ENCODE measurements around the gene MED13L. TPM values are rescaled to one million over a fixed set of nuclear protein-coding genes. Genes with fewer than 3 reads are reported as not detected.

MED13L gene
- polyA plus RNA-seq, 1 of the 3 experiments (the other 2 are of a cell fraction), result 17.1 TPM

DNA sequence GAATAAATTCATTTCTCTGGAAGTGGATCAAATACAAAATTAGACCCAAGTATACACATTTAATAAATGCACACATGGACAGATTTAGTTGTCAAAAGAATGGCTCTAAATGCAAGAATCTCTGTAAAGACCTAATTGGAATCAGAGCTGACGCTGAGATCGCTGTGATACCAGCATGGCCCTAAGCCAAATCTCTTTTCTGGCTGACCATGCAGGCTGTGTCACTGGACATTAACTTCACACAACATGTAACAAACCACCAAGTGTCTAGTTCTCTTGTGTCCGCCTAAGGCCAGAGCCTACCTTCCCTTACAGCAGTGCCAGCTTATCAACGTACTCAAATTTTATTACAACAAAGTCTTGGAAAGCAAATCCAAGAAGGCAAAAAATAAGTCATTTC is 127.5 kb downstream of the MED13L start:
- H3K9me3 ChIP-seq, result no peaks in the 10 kb centered on the region
- peak; percentile 54 for DNase-seq
- WGBS (ENCODE audit: low lambda C conversion rate), result 30% methylated on average over 4 of the region's 4 CpGs
- CTCF ChIA-PET, result interaction anchor here (1.0 to 2.0 kb wide), 3 partner anchors 9 to 547 kb away, joined by 3 to 10 read pairs (median 4); no protein-coding TSS in a partner anchor
- POLR2A ChIA-PET, result no interaction called here
- no peaks in the 10 kb centered on the region for H3K36me3 ChIP-seq (replicated peaks in 1 of 2; ENCODE audit: control insufficient read depth in 1 of 2, insufficient read depth in 2 of 2, low read length in 1 of 2)
- H3K27me3 ChIP-seq (ENCODE audit: insufficient read depth), result no peaks in the 10 kb centered on the region
- H3K4me1 ChIP-seq (ENCODE audit: control insufficient read depth in 1 of 2, insufficient read depth in 2 of 2, low read depth in 1 of 2, low read length in 1 of 2), result peaks cover 32 to 49% of the 10 kb centered on the region in 2 experiments
- peaks cover 97% of the 10 kb centered on the region for H4K20me1 ChIP-seq (ENCODE audit: insufficient read depth)
- H2AFZ ChIP-seq (ENCODE audit: low read depth), result no peak overlapping the region
- peaks cover 42% of the 10 kb centered on the region for H3F3A ChIP-seq (replicated peaks; ENCODE audit: insufficient read depth)
- H3K27ac ChIP-seq (ENCODE audit: low read depth in 2 of 2, low read length in 1 of 2), result peak overlapping the region; percentile 60 to 82
- TF ChIP-seq FOXM1 (IDR thresholded peaks at IDR 0.05; ENCODE audit: low read depth) (no peak), NFIC (IDR thresholded peaks at IDR 0.05; ENCODE audit: borderline replicate concordance) (peak; percentile 98), TAF1 (IDR thresholded peaks at IDR 0.05; ENCODE audit: borderline replicate concordance, low read depth, low read length) (no peak), FOXJ3 (CRISPR knock-in tag; IDR thresholded peaks at IDR 0.05) (peak; percentile 71), MEF2A (IDR thresholded peaks at IDR 0.05; ENCODE audit: borderline replicate concordance, low read depth) (no peak), CHD2 (IDR thresholded peaks at IDR 0.05; ENCODE audit: low read length, partially characterized antibody) (peak; percentile 71), RAD21 (IDR thresholded peaks at IDR 0.05; ENCODE audit: low read length) (peak; percentile 34), TCF12 (IDR thresholded peaks at IDR 0.05) (peak; percentile 89), PBX3 (IDR thresholded peaks at IDR 0.05) (peak; percentile 89), RFX5 (IDR thresholded peaks at IDR 0.05; ENCODE audit: low read length) (no peak), POLR2AphosphoS5 (IDR thresholded peaks at IDR 0.05; ENCODE audit: low read depth, low read length) (peak; percentile 67; the same call in 1 of the 2 replicates), REST (IDR thresholded peaks at IDR 0.05; ENCODE audit: low read depth, low read length) (no peak), TEAD4 (IDR thresholded peaks at IDR 0.05; ENCODE audit: borderline replicate concordance, insufficient read depth) (peak; percentile 64; the same call in 1 of the 2 replicates), NRF1 (IDR thresholded peaks at IDR 0.05; ENCODE audit: low read depth, low read length) (no peak), SIN3A (IDR thresholded peaks at IDR 0.05; ENCODE audit: borderline replicate concordance, low read depth, low read length) (0 out of 2 replicates have a peak, but pooled peaks have one; percentile 74), EP300 (IDR thresholded peaks at IDR 0.05; ENCODE audit: borderline replicate concordance in 1 of 2, low read depth in 1 of 2, low read length in 1 of 2) (peak; percentile 70 to 94; a peak in 3 of 4 replicates), RCOR1 (IDR thresholded peaks at IDR 0.05; ENCODE audit: low read length) (peak; percentile 95), MXI1 (IDR thresholded peaks at IDR 0.05; ENCODE audit: low read depth, low read length) (peak; percentile 90), SMC3 (IDR thresholded peaks at IDR 0.05; ENCODE audit: low read depth, low read length) (peak; percentile 20; the same call in 1 of the 2 replicates), ELF1 (IDR thresholded peaks at IDR 0.05) (no peak), FOSL2 (IDR thresholded peaks at IDR 0.05; ENCODE audit: borderline replicate concordance, low read depth) (no peak), RXRA (IDR thresholded peaks at IDR 0.05; ENCODE audit: borderline replicate concordance, low read depth) (no peak), GATA2 (CRISPR knock-in tag; IDR thresholded peaks at IDR 0.05) (peak; percentile 97), JUND (IDR thresholded peaks at IDR 0.05) (peak; percentile 40; the same call in 1 of the 2 replicates)
- TF ChIP-seq, protein P1, sequence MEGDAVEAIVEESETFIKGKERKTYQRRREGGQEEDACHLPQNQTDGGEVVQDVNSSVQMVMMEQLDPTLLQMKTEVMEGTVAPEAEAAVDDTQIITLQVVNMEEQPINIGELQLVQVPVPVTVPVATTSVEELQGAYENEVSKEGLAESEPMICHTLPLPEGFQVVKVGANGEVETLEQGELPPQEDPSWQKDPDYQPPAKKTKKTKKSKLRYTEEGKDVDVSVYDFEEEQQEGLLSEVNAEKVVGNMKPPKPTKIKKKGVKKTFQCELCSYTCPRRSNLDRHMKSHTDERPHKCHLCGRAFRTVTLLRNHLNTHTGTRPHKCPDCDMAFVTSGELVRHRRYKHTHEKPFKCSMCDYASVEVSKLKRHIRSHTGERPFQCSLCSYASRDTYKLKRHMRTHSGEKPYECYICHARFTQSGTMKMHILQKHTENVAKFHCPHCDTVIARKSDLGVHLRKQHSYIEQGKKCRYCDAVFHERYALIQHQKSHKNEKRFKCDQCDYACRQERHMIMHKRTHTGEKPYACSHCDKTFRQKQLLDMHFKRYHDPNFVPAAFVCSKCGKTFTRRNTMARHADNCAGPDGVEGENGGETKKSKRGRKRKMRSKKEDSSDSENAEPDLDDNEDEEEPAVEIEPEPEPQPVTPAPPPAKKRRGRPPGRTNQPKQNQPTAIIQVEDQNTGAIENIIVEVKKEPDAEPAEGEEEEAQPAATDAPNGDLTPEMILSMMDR (IDR thresholded peaks at IDR 0.05), result no peak
- TF ChIP-seq, protein P2, sequence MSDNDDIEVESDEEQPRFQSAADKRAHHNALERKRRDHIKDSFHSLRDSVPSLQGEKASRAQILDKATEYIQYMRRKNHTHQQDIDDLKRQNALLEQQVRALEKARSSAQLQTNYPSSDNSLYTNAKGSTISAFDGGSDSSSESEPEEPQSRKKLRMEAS (IDR thresholded peaks at IDR 0.05; ENCODE audit: low read depth), result no peak; the same call in 1 of the 2 replicates
- peak overlapping the region; percentile 56 for H3K4me2 ChIP-seq
- no peak overlapping the region for H3K9ac ChIP-seq
- H3K79me2 ChIP-seq (ENCODE audit: insufficient read depth), result peaks cover 100% of the 10 kb centered on the region
- H3K4me3 ChIP-seq (ENCODE audit: low read depth in 2 of 2, low read length in 1 of 2), result no peak overlapping the region; a peak in 1 of 4 replicates
- no peaks in the 10 kb centered on the region for H3K9me2 ChIP-seq

Measured in SK-N-SH (cell line).